C4-2B (cell line): ENCODE data around the gene RNF148.

Experiments
- CTCF ChIP-seq: fragments of 450-650 bp; conservative IDR thresholded peaks from 2 replicates; pipeline ENCODE4 v1.5.1; 2017; ENCODE audit warnings: mild to moderate bottlenecking
- ZFX ChIP-seq: fragments of 450-650 bp; IDR thresholded peaks from 2 replicates; pipeline ENCODE4 v1.6.1; 2017

DNA sequence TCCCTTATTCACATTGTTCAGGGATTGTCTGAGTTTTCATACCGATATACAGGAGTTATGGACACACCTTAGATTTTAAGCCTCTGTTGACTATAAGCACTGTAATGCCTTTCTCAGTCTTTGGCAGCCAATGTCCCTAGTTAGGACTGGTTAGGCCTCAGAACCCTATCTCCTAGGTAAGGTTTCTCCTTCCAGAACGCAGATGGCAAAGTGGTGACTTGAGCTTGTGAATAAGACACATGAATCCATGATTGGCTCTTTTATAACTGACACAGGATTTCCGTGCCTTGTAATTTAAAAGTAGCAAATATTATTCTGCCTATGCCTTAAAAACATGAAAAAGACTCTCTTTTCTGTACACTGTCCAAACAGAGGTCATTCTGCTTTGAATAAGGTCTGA lies 12.5 kb upstream of the RNF148 start:
- TF ChIP-seq CTCF, result no peak
- TF ChIP-seq ZFX, result no peak
